Measurements from ENCODE around the gene LITAFD.
"Not testable (repeated sequence)": the region's sequence is repeated elsewhere in the genome, so short reads cannot be mapped to it uniquely, and the experiment has no call there.

LITAFD gene

DNA sequence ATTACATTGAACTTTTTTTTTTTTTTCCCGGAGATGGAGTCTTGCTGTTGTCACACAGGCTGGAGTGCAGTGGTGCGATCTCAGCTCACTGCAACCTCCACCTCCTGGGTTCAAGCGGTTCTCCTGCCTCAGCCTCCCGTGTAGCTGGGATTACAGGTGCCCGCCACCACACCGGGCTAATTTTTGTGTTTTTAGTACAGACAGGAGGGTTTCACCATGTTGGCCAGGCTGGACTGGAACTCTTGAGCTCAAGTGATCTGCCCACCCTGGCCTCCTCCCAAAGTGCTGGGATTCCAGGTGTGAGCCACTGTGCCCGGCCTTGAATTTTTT lies 8.3 kb upstream of the LITAFD start:
- not testable (repeated sequence) for DNase-seq

DNA sequence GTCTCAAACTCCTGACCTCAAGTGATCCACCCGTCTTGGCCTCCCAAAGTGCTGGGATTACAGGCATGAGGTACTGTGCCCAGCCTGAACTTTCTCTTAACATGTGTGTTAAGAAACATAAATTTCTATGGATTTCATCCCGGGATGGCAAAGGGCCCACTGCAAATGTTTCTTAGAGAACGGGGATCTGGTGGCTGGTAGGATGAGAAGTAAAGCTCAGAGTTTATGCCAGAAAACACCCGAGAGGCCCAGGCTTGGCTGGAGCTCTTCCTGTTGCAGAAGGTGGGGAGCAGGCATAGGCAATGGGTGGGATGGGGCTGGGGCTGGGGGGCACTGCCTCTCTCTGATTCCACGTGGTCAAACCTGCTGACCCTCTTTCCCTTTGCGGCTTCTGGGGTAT lies 7.8 kb upstream of the LITAFD start:
- DNase-seq: no peak

DNA sequence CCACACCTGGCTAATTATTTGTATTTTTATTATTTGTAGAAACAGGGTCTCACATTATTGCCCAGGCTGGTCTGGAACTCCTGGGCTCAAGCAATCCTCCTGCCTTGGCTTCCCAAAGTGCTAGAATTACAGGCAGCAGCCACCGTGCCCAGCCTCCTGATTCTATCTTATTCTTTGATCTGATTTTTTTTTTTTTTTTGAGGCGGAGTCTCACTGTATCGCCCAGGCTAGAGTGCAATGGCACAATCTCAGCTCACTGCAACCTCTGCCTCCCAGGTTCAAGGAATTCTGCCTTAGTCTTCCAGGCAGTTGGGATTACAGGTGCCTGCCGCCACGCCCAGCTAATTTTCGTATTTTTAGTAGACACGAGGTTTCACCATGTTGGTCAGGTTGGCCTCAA lies 6.8 kb upstream of the LITAFD start:
- DNase-seq: not testable (repeated sequence)

DNA sequence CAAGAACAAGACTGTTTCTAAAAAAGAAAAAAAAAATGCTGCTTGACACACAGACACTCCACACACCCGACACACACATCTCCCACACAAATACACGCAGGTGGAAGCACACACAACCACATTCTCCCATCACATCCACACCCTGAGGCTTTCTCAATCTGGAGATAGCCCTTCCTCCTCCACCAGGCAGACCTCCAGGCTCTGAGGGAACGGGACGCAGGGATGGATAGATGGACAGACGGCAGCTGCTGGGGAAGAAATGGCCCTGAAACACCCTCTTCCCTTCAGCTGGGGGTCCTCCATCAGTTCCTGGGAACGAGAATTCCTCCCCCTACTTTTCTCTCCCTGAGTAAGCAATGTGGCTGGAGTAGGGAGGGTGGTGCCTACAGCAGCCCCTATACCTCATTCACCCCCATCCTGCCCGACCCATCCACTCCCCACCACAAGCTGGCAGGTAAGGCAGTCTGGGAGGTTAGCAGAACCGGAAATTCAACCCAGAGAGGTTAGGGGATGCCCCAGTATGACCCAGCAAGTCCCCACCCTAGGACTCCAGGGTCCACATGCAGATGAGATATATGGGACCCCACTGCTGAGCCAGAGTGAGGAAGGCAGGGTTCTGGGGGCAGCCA lies 4.1 kb upstream of the LITAFD start:
- DNase-seq: no peak

DNA sequence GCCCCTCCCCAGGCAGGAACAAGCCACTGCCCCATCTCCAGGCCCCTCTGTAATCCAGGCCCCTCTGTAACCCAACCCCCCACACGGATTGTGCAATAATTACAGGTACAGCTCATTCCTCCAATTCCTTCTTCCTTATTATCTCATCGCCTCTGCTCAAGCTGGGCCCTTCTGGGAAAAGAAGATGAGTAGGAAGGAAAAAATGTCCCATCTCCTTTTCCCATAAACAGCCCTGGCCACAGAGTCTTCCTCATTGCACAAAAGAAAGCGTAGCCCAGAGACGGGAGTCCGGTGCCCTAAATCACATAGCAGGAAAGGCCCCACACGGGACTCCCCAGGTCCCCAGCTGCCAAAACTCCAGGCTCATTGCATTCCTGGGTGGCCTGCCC lies 3.6 kb upstream of the LITAFD start:
- DNase-seq: no peak

DNA sequence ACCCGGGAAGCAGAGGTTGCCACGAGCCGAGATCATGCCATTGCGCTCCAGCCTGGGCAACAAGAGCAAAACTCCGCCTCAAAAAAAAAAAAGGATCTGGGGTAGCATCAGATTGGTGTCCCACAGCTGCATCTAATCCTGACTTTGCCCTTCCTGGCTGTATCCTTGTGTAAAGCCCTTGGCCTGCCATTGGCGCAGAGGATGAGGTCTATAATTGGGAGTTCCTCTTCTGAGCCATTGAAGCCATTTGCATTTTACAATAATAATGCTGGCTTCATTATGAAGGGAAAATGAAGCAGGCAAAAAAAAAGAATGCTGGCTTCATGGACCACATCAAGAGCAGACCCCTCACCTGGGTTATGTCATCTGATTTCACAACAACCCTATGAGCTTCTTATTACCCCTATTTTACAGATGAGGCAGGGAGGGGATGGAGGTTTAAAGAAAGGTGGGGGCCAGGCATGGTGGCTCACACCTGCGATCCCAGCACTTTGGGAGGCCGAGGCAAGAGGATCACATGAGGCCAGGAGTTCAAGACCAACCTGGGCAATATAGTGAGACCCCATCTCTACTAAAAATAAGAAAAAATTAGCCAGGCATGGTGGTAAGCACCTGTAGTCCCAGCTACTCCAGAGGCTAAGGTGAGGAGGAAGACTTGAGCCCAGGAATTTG lies 1.2 kb upstream of the LITAFD start:
- no peak for DNase-seq

DNA sequence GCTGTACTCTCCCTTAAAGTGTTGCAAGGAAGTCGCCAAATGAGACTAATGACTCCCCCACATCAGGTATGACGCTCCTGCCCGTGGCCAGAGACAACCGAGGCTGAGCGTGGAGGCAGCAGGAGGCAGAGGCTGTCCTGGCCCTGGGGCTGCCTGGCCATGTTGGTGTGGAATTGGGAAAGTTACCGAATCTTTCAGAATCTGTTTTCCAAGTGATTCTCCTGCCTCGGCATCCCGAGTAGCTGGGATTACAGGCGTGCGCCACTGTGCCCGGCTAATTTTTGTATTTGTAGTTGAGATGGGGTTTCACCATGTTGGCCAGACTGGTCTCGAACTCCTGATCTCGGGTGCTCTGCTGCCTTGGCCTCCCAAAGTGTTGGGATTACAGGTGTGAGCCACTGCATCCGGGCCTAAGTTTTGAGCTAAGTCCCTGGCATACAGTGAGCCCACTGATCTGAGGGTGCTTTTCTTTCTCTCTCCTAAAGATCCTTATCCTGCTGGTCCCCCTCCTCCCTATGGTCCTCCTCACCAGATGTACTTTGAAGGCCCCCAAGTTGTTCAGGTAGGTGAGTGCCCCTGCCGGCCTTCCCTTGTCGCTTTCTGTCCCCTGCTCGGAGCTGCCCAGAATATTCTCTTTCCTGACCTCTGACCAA lies 700 bp downstream of the LITAFD start:
- no peak for DNase-seq

DNA sequence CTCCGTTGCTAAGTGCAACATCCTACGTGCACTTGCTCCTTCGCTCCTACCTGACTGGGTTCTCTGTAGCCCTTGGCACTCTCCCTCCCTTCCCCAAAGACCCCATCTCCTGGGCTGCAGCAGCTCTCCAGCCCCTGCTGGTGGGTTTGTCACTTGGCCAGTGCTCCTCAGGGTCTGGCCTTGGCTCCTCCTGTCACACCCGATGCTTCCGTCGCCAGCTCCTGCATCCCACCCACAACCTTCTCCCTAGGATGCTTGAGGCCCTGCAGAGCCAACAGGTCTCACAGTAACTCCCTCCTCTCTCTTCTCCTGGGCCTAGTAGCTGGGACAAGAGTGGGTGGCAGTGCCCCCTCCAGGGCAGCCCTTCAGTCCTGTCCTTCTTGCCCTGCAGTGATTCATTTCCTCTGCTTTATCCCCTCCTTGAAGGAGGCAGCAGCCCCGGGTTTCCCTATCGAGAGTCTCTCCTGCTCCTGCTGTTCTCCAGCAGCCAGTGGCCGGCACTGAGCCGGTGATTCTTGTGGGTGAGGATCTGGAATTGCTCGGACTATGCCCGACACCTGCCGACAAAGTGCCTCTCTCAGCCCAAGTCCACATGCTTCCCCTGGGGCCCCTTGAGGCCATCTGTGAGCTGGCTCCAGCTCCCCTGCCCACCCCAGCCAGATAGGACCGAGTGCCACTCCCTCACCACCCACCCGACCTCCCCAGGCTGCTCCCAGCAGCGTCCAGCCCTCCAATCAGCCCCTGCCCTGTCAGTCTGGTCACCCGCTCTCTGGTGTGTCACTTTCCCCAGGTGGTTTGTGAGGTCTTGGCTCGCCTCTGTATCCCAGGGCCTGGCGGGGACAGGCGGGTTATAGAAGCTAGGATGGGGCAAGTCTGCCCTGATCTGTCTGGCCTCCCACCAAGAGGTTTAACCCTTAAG lies 3.8 kb downstream of the LITAFD start:
- peak; percentile 51 for DNase-seq

DNA sequence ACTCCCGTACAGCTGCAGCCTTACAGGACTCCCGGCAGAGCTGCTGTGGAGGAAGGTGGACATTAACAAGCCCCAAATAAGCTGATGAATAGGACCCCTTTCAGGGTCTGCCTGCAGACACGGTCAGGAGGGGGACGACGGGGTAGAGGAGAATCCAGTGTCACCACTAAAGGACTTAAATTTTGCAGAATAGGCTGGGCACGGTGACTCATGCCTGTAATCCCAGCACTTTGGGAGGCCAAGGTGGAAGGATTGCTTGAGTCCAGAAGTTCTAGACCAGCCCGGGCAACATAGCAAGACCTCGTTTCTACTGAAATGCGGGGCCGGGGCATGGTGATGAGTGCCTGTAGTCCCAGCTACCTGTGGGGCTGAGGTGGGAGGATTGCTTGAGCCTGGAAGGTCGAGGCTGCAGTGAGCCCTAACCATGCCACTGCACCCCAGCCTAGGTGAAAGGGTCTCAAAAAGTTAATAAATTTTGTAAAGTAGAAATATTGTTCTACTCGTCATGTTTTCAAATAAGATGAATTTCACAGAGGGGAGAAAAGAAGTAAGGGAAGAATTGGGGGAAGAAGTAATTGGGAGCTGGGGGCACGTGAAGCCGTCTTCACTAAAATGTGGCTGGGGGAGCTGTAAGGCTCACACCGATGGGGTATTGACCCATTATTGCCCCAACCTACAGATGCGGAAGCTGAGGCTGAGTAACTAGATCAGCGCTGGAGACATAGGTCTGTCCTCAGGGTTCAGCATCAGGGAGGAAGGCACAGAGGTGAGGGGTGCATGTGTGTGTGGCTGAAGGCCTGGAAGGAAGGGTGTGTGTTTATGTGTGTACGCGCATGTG lies 4.7 kb downstream of the LITAFD start:
- DNase-seq: no peak

DNA sequence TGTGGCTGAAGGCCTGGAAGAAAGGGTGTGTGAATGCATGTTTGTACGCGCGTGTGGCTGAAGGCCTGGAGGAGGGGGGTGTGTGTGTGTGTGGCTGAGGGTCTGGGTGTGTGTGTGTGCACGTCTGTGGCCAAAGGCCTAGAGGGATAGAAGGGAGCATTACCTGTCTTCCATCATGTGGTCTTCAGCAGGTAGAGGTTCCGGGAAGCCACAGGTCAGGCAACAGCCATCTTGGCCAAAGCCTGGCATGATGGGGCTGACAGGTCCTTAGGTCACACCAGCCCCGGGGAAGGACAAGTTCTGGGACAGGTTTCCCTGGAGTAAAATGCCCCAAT lies 5.2 kb downstream of the LITAFD start:
- no peak for DNase-seq

DNA sequence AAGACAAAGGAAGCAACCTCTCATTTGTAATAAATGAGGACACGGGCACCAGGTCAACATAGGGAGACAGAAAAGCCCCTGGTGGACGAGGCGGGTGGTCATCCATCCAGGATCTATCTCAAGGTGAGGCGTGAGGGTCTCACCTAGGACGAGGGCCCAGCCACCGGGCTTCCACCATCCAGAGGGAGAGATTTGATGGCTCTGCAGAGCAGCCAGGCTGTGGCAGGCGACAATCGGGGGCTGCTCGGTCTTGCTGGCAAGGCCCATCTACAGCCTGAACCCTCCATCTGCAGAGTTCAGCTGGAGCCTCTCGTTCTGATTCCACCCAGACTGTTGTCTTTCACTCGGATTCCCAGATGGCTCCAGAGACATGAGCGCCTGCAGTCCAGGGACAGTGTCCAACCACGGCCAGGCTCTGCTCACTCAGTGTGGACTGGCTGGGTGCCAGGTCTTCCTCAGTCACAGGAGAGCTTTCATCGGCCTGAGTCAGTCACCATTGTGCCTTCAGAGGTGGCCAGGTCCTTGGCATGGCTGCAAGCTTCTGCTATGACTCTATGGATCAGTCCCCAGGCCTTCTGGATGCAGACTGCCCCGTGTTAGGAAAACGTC lies 5.9 kb downstream of the LITAFD start:
- no peak for DNase-seq

DNA sequence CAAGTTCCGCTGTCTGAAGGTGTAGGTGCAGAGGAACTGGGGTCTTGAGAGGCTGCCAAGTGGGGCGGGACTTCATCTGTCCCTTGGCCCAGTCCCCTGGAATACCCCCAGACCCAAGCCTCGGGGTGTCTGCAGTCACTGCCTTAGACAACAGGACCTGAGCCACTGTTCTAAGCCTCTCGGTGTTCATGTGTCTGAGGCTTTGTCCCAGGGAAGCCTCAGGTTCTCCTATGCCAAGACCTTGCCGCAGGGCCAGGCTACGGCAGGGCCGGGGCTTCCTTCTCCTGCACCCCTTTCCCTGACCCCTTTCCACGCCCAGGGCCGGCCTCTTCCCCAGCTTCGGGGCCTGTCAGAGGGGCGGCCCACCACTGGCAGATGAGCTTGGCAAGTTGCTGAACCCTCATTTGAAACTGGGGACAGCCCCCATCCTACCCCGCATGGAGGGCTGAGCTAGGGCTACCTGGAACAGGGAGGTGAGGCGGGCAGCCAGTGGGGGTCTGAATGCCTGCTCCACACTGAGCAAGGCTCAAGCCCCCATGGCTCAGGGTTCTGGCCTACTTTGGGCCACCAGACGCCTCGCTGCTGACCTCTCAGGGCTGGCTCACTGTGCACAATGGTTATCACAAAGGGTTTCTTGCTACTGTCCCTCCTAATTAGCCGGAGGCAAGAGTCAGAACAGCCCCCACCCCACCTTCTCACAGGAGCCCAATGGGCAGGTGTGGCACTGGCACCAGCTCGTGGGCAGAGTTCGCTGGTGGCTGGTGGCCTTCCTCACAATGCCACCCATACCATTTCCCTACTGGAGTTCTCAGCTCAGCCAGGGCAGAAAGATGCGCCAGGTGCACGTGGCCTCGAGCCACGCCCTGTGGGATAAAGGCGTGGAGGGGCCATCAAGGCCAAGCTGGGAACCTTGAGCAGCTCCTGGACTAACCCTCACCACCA lies 7.1 kb downstream of the LITAFD start:
- no peak for DNase-seq

DNA sequence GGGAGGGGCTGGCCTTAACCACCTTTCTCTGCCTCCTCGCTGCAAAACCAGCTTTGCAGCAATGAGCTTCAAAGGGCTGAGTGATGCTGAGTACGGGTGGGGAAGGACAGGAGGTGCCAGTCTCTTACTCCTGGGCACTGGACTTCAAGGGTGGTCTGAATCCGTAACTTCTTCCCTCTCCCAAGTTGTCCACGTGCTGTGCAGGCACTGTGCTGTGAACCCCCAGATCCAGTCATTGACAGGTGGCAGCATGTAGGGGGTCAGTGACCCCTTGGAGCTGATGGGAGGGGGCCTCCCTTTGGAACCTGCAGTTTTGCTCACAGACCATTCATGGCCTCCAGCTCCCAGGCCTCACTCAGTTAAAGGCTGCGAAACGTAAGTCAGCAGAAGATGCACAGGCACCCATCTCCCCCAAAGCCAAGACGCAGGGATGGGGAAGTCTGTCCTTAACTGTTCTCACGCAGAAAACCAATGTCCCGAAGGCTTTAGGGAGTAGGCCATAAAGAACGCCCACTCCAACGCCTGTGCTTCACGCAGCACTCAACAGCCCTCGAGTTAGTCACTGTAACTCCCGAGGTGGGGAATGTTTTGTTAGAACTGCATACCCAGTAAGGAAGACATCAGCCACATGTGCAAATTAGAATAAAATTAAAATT lies 7.9 kb downstream of the LITAFD start:
- no peak for DNase-seq

DNA sequence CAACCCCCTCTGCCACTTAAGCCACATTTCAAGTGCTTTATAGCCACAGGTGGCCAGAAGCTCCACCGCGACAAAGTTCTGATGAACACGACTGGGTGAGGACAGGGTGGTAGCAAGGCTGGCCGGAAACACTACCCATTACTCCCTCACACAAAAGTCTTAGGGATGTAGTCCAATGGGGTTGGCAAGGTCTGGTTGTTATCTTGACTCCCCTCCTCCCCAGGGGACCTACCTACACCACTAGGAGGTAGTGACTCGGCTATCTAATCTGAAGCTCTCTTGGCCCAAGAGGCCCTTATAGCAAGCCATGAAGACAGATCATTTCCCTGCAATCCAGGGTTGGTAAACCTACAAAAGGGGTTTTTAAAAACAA lies 8.4 kb downstream of the LITAFD start:
- DNase-seq: no peak

DNA sequence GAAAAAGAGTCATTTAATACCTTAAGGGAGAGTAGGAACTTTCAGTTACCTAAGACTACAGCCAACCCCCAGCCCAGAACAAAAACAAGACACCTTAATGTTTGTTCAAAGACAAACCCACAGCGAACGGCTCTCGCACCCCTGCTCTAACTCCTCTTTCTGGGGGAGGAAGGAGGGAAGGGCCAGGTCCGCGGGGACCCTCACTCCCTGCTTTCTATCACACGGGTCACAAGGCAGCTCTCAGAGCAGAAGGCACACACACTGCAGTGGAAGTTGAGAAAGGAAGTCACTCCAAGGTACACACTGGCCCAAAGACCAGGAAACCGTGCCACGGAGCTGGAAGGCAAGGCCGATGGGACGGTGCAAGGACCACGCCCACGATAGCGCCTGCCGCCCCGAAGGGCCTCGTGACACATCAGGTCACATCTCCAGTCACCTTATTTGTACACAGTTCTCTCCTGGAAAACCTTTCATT lies 10.0 kb downstream of the LITAFD start:
- no peak for DNase-seq

DNA sequence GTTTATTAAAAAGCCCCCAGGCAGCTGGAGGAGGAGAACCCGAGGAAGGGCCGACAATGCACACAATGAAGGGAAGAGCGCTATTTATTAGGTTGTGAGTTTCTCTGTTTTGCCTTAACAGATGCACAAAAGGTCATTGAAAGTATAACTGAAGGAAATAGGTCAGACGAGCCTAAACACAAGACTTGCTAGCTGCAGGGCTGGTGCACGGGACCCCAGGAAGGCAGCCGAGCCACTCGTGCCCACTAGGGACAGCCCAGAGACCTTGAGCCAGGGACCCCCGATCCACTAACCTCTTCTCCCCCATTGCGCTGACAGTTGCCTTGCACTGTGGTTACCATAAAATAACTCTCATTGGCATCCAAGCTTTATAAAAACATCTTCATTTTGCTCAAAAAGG lies 11.3 kb downstream of the LITAFD start:
- no peak for DNase-seq

DNA sequence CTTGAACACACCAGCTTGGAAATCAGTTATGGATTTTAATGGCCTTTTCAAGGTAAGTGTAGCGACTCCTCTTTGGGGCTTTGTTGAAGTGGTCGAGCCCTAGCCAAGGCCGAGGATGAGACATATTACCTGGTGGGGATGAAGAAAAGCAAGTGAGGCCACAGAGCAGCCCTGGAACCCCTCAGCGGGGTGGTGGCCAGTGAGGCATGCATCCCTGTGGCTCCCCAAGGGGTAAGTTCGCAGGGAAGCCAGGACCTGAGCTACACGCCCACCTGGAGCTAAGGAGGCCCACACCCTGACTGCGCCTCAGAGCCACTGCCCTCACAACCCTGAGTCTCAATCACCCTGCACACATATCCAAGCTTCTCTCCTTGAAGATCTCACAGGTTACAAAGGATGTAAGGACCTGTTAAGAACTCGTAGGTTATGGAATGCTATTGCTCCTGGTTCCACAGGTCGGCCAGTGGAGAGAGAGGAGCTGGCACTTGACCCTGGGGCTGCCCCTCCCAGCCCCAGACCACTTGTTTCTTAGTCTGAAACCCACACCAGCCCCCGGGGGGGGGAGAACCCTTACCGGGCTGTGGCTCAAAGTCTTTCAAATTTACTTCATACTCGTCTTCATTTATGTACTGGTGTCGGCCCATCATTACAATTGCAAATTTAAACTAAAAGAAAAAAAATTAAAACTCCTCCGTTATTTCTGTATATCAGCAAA lies 12.0 kb downstream of the LITAFD start:
- no peak for DNase-seq

DNA sequence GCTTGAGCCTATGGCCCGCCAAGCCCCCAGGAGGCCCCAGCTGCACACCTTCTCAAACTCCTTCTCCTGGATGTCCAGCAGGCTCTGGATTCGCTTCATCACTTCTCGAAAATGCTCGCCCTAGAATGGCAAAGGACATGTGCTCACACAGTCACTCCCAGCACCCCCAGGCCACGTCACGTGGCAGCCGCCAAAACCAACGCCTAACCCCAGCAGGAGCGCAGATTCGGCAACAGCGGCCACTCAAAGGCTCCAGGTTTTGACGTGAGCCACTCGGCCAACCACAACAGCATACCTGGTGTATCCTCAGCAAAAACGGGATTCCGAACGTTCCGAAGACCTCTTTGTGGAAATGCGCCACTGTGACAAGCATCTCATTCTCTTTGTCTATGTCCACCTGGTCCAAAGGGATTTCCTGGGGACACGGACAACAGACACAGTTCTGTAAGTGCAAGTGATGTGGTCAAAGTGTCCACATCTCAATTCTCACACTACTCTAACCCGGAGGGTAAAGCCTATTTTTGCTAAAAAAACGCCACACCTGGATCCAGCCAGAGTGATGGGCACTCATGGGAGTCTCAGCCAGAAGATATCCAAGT lies 12.7 kb downstream of the LITAFD start:
- DNase-seq: no peak

DNA sequence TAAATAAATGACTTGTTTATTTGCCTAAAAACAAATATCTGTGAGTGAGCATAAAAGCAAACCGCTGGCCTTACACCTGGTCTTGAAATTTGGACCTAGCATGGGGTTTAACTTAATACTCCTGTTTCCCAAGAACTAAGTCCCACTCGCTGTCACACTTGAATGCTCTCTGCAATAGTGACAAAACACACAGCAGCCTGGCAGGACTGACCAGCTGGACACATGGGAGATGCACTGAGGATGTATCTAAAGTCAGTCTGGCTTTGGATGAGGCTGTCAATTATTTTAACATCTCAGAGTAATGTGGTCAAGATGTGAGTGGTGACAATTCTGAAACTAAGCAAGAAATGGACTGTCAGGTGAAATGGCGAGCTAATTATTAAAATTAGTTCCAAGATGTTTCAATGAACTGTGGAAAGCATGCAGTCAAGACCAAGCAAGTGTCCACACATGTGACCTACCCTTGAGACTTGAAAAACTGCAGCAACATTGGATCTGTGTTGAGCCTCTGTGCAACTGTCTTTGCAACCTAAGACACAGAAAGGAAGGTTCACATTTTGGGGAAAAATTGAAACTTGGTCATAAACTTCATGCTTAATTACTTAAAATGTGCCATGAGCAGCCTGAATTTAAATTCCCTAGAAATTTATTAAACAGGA lies 16.6 kb downstream of the LITAFD start:
- DNase-seq: no peak
